ENCODE results near the gene GPRIN2.

Gene GPRIN2

DNA sequence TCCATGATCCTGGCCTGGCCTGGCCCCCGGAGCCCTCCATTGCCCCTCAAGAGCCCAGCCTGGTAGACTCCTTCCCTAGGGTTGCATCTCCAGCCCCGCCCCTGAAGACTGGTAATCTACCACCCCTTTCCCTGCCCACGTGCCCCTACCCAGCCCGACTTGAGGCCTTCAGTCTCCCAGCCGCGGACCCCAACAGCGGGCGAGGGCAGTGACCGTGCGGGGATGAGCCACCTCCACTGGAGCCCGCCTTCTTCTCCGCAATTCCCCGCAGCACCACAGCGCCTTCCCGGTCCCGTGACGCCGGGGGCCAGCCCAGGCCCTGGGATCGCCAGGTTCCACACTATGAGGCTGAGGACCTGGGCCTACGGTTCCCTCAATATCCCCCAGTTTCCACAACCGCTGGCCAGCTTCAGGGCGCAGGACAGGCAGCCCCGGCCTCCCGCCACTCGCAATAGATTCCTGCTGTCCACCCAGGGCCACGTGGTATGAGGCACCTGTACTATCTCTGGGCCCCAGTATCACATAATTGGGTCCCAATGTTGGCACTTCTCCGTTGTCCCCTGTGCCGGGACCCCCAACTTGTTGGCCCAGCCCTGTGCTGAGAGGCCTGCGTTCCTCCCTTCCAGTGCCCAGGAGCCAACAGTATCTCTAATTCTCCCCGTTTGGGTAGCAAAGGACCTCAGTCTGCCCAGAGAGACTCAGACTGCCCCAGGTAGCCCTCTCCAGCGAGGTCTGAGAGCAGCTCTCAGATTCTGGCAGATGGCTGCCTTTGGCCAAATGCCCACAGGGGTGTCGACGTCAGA, 1.1 kb upstream of the GPRIN2 start:
- DNase-seq = no peak
- Mint-ChIP-seq H3K9me3 (no peaks in the 10 kb centered on the region), H3K4me1 (peaks cover 3% of the 10 kb centered on the region), H3K27me3 (no peaks in the 10 kb centered on the region), H3K4me3 (no peak overlapping the region), H3K36me3 (no peaks in the 10 kb centered on the region), H3K27ac (no peak overlapping the region)
- CTCF ChIA-PET = no interaction called here

DNA sequence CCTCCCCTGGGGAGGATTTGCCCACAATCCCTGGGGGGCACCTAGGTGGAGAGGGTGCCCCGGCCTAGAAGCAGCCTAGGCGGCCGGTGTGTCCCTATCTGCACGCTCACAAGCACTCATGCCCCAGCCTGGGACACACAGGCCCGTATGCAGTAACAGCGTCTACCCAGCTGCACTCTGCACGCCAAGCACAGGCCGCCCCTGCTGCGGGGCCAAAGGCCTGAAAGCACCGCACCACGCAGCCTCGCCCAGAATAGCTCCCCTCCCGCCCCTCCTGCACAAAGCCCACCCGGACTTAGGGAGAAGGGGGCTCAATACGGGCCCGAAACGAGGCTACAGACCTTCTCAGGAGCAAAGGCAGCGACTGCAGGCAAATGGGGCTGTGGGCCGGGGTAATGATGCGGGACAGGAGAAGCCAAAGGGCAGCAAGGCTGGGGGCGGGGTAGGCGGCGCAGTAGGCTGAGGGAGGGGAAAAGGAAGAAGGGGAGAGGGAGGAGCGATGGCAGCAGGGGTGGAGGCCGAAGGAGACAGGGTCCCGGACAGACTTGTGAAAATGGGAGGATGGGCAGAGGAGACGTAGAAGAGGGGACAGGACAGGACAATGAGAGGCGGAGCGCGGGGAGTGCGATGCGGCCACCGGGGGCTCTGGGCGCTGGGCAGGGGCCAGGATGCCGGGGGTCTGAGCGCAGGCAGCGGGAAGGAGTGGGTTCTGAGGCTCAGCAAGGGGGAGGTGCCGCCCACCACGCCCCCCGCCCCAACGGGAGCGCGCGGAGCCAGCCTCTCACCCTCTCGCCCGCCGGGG, 544 bp downstream of the GPRIN2 start:
- Mint-ChIP-seq H3K4me1 (peaks cover 3% of the 10 kb centered on the region), H3K9me3 (no peaks in the 10 kb centered on the region), H3K27me3 (no peaks in the 10 kb centered on the region), H3K27ac (no peak overlapping the region), H3K4me3 (no peak overlapping the region), H3K36me3 (no peaks in the 10 kb centered on the region)
- DNase-seq = no peak
- CTCF ChIA-PET = no interaction called here

DNA sequence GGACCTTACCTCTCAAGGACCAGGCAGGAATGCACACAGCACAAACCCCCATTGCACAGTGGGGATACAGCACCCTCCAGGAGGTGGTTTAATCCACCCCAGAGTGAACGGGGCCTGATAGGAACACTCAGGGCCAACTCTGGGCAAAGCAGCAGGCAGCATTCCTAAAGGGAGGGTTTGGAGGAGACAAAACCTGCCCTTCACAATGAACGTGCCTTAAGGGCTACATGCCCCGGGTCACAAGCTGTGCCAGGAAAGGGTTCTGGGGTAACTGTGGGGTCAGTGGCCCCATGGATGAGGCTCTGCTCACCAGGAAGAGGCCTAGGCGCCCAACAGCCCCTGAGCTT, 1.1 kb downstream of the GPRIN2 start:
- CTCF ChIA-PET = no interaction called here
- Mint-ChIP-seq H3K4me3 (no peak overlapping the region), H3K27ac (no peak overlapping the region), H3K9me3 (no peaks in the 10 kb centered on the region), H3K27me3 (no peaks in the 10 kb centered on the region), H3K36me3 (no peaks in the 10 kb centered on the region), H3K4me1 (peaks cover 3% of the 10 kb centered on the region)
- no peak for DNase-seq

DNA sequence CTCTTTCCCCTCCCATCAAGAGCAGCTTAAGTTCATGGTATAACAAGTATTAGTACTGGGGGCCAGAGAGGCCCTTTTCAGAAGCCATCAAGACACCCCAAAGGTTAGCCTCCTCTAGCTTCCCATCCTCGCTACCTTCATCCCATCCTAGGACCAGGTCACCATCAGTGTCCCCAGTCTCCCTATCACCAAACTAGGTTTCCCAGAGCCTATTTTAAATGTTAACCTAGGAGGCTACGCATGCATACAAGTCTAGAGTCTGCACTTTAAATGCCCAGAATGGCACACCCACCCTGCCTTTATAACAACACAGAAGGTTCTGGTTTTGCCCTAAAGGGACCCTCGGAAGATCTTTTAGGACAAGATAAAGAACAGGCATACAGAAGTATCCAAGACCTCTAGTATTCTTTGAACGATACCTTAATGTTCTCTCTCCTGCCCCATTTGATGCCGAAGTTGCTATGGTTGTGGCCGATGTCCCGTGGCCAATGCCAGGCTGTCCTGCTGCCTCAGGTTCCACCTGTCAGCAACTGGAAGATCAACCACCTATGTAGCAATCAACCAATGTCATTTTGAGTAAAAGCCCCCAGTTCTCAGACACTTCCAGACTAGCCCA, 2.2 kb downstream of the GPRIN2 start:
- H3K9me3 Mint-ChIP-seq = no peaks in the 10 kb centered on the region
- no peak overlapping the region for H3K27ac Mint-ChIP-seq
- no peaks in the 10 kb centered on the region for H3K27me3 Mint-ChIP-seq
- no peak overlapping the region for H3K4me3 Mint-ChIP-seq
- no peaks in the 10 kb centered on the region for H3K36me3 Mint-ChIP-seq
- CTCF ChIA-PET = no interaction called here
- no peak for DNase-seq
- peaks cover 3% of the 10 kb centered on the region for H3K4me1 Mint-ChIP-seq

DNA sequence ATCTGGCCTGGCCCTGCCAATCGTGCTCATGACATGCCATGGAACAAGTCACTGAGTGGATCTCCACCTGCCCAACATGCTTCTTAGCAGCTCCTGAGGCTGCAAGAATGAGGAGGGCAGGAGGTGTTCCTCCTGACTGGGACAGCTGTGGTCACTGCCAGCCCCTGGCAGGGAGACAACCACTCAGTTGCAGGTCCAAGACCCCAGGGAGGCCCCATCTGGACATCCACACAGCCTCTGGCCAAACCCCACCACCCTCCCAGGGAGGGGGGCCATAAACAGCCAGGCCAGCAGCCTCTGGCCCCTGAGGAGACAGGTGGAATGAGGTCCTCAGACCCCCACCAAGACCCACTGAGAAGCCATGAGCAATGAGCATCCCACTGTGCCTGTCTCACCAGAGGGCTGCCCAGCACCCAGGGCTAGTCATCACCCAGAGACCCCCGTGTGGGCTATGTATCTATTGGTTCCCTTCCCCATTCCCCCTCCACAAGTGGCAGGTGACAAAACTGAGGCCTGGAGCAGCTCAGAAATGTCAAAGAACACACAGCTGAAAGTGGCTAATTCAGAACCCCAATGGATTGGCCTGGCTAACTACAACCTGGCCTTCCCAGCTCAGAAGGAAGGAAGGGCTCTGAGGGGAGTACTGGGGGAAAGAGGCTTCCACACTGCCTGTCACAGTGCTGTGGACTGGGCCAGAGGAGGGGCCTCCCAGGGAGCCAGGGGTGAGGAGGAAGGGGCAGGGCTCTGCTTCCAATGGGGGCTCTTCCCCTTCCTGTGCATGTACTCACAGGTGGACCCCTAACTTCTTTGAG, 3.0 kb downstream of the GPRIN2 start:
- H3K36me3 Mint-ChIP-seq = no peaks in the 10 kb centered on the region
- no peak overlapping the region for H3K27ac Mint-ChIP-seq
- CTCF ChIA-PET = interaction anchor here (0.8 kb wide), 1 partner anchor 10 kb away, joined by 3 read pairs; no protein-coding TSS in a partner anchor
- no peak overlapping the region for H3K4me3 Mint-ChIP-seq
- peaks cover 2% of the 10 kb centered on the region for H3K27me3 Mint-ChIP-seq
- no peak for DNase-seq
- H3K9me3 Mint-ChIP-seq = no peaks in the 10 kb centered on the region
- H3K4me1 Mint-ChIP-seq = peaks cover 3% of the 10 kb centered on the region

DNA sequence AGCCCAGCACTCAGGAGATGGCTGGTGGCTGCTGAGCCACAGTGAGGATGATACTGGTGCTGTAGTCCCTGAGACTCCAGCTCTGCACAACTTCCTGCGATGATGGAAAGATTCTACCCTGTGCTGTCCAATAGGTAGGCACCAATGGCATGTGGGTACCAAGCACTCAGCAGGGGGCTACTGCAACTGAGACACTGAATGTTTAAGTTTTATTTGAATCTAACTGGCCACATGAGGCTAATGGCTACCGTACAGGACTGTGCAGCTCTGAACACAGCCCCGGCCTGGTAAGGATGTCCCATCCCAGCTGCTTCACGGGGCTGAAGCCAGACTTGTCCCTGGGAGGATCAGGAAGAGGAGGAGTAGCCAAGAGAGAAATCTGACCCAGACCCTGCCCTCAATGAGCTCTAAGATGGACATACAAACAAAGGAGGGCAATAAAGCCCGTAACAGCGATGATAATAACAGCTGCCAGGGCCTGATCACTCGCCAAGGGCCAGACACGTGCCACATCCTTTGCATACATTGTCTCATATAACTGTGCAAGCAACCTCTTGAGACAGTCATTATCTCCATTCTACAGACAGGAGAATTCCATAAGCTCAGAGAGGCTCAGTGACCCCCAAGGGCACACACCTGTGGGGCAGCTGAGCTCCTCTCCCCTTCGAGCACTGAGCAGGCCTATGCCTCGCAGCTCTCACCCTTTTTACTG, 3.8 kb downstream of the GPRIN2 start:
- peaks cover 7% of the 10 kb centered on the region for H3K27me3 Mint-ChIP-seq
- H3K4me1 Mint-ChIP-seq = peaks cover 3% of the 10 kb centered on the region
- H3K4me3 Mint-ChIP-seq = no peak overlapping the region
- H3K27ac Mint-ChIP-seq = no peak overlapping the region
- no peaks in the 10 kb centered on the region for H3K36me3 Mint-ChIP-seq
- H3K9me3 Mint-ChIP-seq = no peaks in the 10 kb centered on the region
- CTCF ChIA-PET = interaction anchor here (0.8 kb wide), 1 partner anchor 9 kb away, joined by 3 read pairs; no protein-coding TSS in a partner anchor
- DNase-seq = peak; percentile 18

DNA sequence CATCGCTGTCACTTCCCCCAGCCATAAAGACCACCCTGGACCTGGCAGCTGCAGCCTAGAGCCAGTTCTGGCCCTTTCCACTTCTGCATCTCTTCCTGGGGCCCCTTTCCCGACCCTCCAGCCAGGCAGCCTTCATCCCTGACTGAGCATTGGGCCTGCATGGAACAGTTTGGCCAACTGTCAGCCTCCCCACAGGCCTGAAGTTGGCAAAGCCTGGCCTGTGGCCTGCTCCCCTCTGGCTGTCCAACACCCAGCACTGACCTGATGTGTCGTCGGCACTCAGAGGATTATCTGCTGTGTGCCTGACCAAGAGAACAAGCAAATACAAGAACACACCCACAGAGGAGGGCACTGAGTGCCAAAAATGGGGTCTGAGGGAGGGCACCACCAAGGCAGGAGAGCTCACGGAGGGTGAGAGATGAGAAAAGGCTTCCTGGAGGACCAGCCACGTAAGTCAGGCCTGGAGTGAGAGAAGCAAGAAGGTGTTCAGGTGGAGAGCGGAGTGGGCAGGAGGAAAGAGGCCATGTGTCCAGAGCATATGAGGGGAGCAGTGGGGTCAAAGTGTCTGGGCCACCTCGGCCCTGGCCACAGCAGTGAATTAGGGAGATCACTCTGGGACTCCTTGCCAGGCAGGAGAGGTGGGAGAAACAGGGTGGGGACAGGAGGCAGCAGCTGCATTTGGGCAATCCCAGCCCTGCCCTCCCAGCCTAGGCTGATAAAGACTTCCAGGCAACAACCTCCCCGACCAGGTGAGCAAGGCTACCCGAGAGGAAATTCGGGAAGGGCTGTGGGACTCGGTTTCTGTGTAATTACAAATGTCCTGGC, 4.5 kb downstream of the GPRIN2 start:
- peaks cover under 1% of the 10 kb centered on the region for H3K4me1 Mint-ChIP-seq
- CTCF ChIA-PET = no interaction called here
- H3K27ac Mint-ChIP-seq = no peak overlapping the region
- no peak for DNase-seq
- no peaks in the 10 kb centered on the region for H3K9me3 Mint-ChIP-seq
- H3K36me3 Mint-ChIP-seq = no peaks in the 10 kb centered on the region
- H3K27me3 Mint-ChIP-seq = peaks cover 7% of the 10 kb centered on the region
- no peak overlapping the region for H3K4me3 Mint-ChIP-seq

DNA sequence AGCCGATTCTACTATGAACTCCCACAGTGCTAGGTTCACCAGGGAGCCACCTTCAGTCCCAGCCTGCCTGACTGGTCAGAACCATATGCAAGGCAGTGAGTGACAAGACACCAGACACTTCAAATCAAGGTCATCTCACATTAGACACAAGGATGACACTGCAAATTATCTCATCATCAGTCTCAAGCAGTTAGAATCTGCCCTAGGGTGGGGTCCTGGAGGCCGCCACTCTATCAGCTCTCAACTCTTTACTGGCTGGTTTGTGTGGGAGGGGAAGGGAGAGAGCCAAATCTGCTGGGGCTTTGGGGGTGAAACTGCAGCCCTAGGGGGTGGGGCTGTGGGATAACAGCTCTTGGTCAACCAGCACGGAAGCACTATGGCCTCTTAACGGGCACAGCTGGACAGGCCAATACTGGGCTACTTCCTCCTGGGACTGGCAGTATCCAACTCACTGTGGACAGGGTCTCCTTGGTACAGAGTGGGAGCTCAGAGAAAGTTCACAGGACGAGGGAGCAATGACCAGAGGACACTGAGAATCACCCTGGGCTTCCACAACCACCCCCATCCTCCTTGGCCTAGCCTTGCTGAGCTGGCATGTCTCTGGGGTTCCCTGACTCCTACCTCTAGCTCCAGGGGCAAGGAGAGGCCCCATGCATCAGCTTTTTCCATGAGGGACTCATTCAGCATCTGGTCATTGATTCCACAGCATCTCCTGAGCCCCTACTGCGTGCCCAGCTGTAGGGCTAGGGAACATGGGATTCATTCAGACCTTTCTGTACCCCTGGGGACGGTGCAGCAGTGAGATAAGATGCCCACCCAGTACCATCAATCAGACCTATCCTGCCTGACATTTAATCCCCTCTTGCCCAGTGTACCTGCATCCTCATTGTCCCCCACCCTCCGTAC, 5.4 kb downstream of the GPRIN2 start:
- H3K4me3 Mint-ChIP-seq = no peak overlapping the region
- H3K36me3 Mint-ChIP-seq = no peaks in the 10 kb centered on the region
- H3K27ac Mint-ChIP-seq = no peak overlapping the region
- DNase-seq = no peak
- H3K4me1 Mint-ChIP-seq = no peaks in the 10 kb centered on the region
- CTCF ChIA-PET = no interaction called here
- peaks cover 7% of the 10 kb centered on the region for H3K27me3 Mint-ChIP-seq
- no peaks in the 10 kb centered on the region for H3K9me3 Mint-ChIP-seq

DNA sequence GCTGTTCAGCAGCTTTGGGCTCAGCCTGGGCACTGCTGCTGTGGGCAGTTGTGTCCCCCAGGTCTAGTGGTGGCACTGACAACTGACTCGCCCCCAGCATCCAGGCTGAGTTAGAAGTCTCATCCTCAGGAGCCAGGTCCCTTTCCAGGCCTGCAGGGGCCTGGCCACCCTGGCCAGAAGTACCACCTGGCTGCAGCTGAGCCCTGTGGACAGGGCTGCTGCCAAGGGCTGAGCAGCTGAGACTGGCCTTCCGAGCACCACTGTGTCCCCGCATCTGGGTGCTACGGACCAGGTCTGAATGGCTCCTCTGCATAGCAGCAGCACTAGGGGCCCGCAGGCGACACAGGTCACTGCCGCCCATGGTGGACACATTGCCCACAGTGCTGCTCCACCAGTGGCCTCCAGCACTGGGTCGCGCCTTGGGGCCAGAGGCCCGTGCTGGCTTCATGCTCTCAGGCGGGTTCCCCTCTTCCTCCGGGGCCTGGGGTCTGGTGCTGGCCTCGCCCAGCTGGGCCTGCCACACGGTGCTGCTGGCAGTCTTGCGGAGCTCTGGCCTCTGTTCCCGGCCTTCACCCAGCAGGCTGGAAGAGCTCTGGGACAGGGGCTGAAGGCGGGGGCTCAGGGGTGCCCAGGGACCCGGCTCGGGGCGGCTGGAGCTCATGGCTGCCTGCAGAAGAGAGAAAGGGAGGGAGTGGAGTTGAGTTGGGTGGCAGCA, 6.2 kb downstream of the GPRIN2 start:
- H3K36me3 Mint-ChIP-seq = no peaks in the 10 kb centered on the region
- no peaks in the 10 kb centered on the region for H3K9me3 Mint-ChIP-seq
- peak; percentile 20 for DNase-seq
- H3K4me1 Mint-ChIP-seq = no peaks in the 10 kb centered on the region
- CTCF ChIA-PET = no interaction called here
- H3K27me3 Mint-ChIP-seq = peaks cover 9% of the 10 kb centered on the region
- no peak overlapping the region for H3K27ac Mint-ChIP-seq
- no peak overlapping the region for H3K4me3 Mint-ChIP-seq

DNA sequence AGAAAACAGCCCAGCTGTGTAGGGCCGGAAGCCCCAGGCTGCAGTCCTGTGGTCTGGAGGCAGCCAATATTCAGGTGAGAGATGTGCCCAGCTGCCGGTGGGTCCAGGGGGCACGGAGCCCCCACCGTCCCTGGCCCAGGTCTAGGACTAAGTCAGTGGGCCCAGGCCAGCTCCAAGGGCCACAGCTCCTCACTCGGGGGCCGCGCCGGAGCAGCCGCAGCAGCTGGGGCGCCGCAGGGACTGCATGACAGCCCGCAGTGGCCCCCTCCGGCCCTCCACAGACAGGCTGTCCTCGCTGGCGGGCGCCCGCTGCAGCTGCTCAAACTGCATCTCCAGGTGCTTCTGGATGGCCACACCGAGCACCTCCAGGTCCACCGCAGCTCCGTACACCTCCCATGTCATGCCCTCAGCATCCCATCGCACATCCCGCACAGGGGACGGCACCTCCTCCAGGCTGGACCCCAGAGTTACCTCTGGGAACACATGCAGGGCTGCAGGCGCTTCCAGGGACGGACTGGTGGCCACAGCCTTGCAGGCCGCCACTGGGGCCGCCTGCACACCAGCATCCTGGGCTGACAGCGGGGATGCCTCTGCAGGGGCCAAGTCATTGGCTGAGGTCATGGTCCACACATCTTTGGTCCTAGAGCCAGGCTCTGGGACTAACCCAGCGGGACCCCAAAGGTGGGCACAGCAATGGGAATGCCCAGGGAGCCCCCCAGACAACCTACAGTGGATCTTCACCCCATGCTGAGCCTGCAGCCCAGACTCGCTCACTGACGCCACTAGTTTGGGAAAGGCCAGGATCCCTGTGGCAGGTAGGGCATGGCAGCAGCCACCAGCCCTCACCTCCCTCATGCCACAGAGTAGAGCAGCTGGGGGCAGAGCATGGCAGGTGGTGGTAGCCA, 7.0 kb downstream of the GPRIN2 start:
- Mint-ChIP-seq H3K4me3 (no peak overlapping the region), H3K27me3 (peaks cover 16% of the 10 kb centered on the region), H3K27ac (no peak overlapping the region), H3K4me1 (no peaks in the 10 kb centered on the region), H3K9me3 (no peaks in the 10 kb centered on the region), H3K36me3 (no peaks in the 10 kb centered on the region)
- CTCF ChIA-PET = no interaction called here
- DNase-seq = peak; percentile 17

DNA sequence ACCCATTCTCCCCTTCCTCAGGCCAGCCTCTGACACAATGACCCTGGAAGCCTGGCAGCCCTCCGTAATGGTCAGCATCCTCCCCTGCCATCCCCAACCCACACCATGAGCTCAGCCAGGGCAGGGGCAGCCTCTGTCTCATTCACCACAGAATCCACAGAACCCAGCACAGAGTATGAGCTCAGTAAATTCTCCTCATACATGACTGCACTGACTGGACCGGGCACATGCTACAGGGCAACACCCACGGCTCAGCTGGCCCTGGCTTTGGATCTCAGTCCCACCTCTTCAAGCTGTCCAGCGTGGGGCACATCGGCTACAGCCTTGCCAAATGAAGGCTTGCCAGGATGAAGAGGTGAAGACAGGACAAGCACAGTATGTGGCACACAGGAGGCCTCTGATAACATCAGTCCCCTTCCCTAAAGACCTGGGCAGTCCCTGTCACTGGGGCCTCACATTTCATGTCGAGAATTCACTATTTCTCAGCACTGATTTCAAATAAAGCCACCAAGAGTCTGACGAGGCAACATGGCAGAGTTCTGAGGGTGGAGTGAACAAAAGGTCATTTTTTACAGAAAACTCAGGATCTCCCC, 7.9 kb downstream of the GPRIN2 start:
- Mint-ChIP-seq H3K27me3 (peaks cover 24% of the 10 kb centered on the region), H3K27ac (no peak overlapping the region), H3K36me3 (no peaks in the 10 kb centered on the region), H3K4me1 (no peaks in the 10 kb centered on the region), H3K9me3 (no peaks in the 10 kb centered on the region), H3K4me3 (no peak overlapping the region)
- CTCF ChIA-PET = no interaction called here
- no peak for DNase-seq
